Neural cell (in vitro differentiated cells): ENCODE data around the gene RAB2B. TPM values are rescaled to one million over a fixed set of nuclear protein-coding genes. Genes with fewer than 3 reads are reported as not detected.

Experiments
- H2AFZ ChIP-seq: fragments of 200-600, 300-800 bp; sonication (generic), shearing (Covaris generic); 2 replicates; pipeline ENCODE4 v1.6.0; 2014; ENCODE audit warnings: low read depth, mild to moderate bottlenecking, antibody characterized with exemption, low read length, moderate library complexity
- H3F3A ChIP-seq: fragments of 200-600 bp; shearing (Covaris generic); 2 replicates; pipeline ENCODE4 v1.6.1; 2016; ENCODE audit warnings: mild to moderate bottlenecking, moderate library complexity, mixed read lengths, antibody characterized with exemption, low read length; ENCODE audit not compliant: insufficient read depth, poor library complexity, severe bottlenecking
- H3K27ac ChIP-seq: fragments of 200-600, 300-800 bp; sonication (generic), shearing (Covaris generic); 2 replicates; pipeline ENCODE4 v1.5.1; 2014; ENCODE audit warnings: mild to moderate bottlenecking, low read length, moderate library complexity
- H3K27me3 ChIP-seq: fragments of 300-800, 200-600 bp; sonication (generic), shearing (Covaris generic); 2 replicates; pipeline ENCODE4 v1.6.0; 2014; ENCODE audit warnings: mild to moderate bottlenecking, low read depth, low read length, moderate library complexity; ENCODE audit not compliant: insufficient read depth
- H3K36me3 ChIP-seq: fragments of 300-800, 200-600 bp; sonication (generic), shearing (Covaris generic); 2 replicates; pipeline ENCODE4 v1.5.1; 2014; ENCODE audit warnings: mild to moderate bottlenecking, antibody characterized with exemption, low read length, moderate library complexity; ENCODE audit not compliant: insufficient read depth
- H3K4me2 ChIP-seq: fragments of 300-800, 200-600 bp; sonication (generic), shearing (Covaris generic); 2 replicates; pipeline ENCODE4 v1.6.0; 2014; ENCODE audit warnings: mild to moderate bottlenecking, low read length
- H3K4me3 ChIP-seq: fragments of 300-800, 200-600 bp; sonication (generic), shearing (Covaris generic); 2 replicates; pipeline ENCODE4 v1.5.1; 2014; ENCODE audit warnings: mild to moderate bottlenecking, low read length, moderate library complexity
- H3K79me2 ChIP-seq: fragments of 200-600 bp; shearing (Covaris generic); replicated peaks from 2 replicates; pipeline ENCODE4 v1.6.0; 2014; ENCODE audit warnings: mild to moderate bottlenecking, low read length, moderate library complexity; ENCODE audit not compliant: insufficient read depth
- H3K9ac ChIP-seq: fragments of 300-800, 200-600 bp; sonication (generic), shearing (Covaris generic); 2 replicates; pipeline ENCODE4 v1.6.1; 2016; ENCODE audit warnings: mild to moderate bottlenecking, low read length, mixed read lengths
- H3K9me2 ChIP-seq: fragments of 200-600 bp; shearing (Covaris generic); 2 replicates; pipeline ENCODE4 v1.6.1; 2016; ENCODE audit warnings: mild to moderate bottlenecking, low read length, mixed read lengths; ENCODE audit not compliant: insufficient read depth
- H3K9me3 ChIP-seq: fragments of 200-600, 300-800 bp; sonication (generic), shearing (Covaris generic); 2 replicates; pipeline ENCODE4 v1.6.1; 2016; ENCODE audit warnings: mild to moderate bottlenecking, mixed run types, low read length, moderate library complexity, mixed read lengths
- H4K20me1 ChIP-seq: fragments of 200-600 bp; shearing (Covaris generic); 2 replicates; pipeline ENCODE4 v1.6.1; 2016; ENCODE audit warnings: mild to moderate bottlenecking, mixed run types; ENCODE audit not compliant: insufficient read depth
- EP300 ChIP-seq: fragments of 450-650 bp; conservative IDR thresholded peaks from 2 replicates; pipeline ENCODE4 v1.6.1; 2014; ENCODE audit warnings: antibody characterized with exemption, mild to moderate bottlenecking, moderate library complexity; ENCODE audit not compliant: poor library complexity, severe bottlenecking
- EZH2 ChIP-seq: fragments of 200-600, 300-800 bp; shearing (Covaris generic), sonication (generic); IDR thresholded peaks from 2 replicates; pipeline ENCODE4 v1.6.1; 2014; ENCODE audit warnings: antibody characterized with exemption, low read length, borderline replicate concordance, mild to moderate bottlenecking; ENCODE audit not compliant: insufficient read depth, poor library complexity, severe bottlenecking
- MXI1 ChIP-seq: fragments of 450-650 bp; conservative IDR thresholded peaks from 2 replicates; pipeline ENCODE4 v1.6.1; 2014; ENCODE audit warnings: antibody characterized with exemption, mild to moderate bottlenecking; ENCODE audit not compliant: poor library complexity, severe bottlenecking
- POLR2AphosphoS5 ChIP-seq: IDR thresholded peaks from 2 replicates; pipeline ENCODE4 v1.6.1; 2012
- RAD21 ChIP-seq: fragments of 450-650 bp; conservative IDR thresholded peaks from 2 replicates; pipeline ENCODE4 v1.6.1; 2014; ENCODE audit warnings: antibody characterized with exemption, mild to moderate bottlenecking, moderate library complexity
- SMC3 ChIP-seq: fragments of 450-650 bp; conservative IDR thresholded peaks from 2 replicates; pipeline ENCODE4 v1.6.1; 2014; ENCODE audit warnings: antibody characterized with exemption, mild to moderate bottlenecking, moderate library complexity; ENCODE audit not compliant: poor library complexity
- TAF1 ChIP-seq: IDR thresholded peaks from 2 replicates; pipeline ENCODE4 v1.6.1; 2012; ENCODE audit warnings: low read depth
- polyA plus RNA-seq: library from polyadenylated mRNA; depleted of rRNA; stranded (reverse); fragments of >200 nt; gene quantifications from 2 replicates; pipeline ENCODE4 v1.2.3, GENCODE V29; 2014
- TF ChIP-seq, protein P1 (sequence below): IDR thresholded peaks from 2 replicates; pipeline ENCODE4 v1.6.1; 2012; ENCODE audit warnings: borderline replicate concordance
- TF ChIP-seq, protein P2 (sequence below): fragments of 450-650 bp; IDR thresholded peaks from 2 replicates; pipeline ENCODE4 v1.5.1; 2014; ENCODE audit warnings: antibody characterized with exemption, mild to moderate bottlenecking, moderate library complexity; ENCODE audit not compliant: poor library complexity, severe bottlenecking

RAB2B gene
- polyA plus RNA-seq, 1 donor from 2014 or later, result 47.9 TPM

DNA sequence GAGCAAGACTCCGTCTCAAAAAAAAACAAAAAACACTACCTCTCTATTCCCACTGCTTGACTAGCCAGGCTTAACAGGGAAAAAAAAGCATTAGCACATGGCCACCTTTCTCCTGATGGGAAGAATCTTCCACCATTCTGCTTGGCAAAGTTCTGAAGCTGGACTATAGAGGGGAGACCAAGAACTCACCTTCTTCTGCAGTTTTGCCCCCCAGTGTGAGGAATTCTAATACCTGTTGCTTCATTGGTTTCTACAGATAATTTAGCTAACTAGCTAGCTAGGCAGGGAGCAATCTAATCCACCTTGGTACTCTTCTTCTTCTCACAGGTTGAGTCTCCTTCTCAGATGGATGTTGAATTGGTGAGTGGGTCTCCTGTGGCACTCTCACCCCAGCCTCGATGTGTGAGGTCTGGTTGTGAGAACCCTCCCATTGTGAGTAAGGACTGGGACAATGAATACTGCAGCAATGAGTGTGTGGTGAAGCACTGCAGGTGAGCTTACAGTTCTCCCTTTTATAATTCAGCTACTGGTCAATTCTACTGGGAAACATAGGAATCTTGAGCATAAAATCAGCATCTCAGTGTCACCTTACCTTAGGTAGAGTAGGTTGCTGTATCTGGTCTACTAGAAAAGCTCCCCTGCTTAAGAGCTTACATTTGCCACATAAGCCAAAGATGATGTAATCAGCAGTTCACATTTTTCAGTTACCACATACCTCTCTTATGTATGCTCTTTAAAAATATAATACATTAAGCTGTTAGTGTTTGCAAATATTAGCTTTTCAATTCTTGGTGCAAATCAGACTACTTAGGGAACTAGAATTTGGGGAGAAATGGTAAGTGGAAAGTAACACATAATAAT is 18.4 kb upstream of the RAB2B start:
- H3K79me2 ChIP-seq, result no peaks in the 10 kb centered on the region
- no peak for TF ChIP-seq EP300
- TF ChIP-seq TAF1, result no peak
- TF ChIP-seq EZH2, result no peak
- TF ChIP-seq, protein P1, sequence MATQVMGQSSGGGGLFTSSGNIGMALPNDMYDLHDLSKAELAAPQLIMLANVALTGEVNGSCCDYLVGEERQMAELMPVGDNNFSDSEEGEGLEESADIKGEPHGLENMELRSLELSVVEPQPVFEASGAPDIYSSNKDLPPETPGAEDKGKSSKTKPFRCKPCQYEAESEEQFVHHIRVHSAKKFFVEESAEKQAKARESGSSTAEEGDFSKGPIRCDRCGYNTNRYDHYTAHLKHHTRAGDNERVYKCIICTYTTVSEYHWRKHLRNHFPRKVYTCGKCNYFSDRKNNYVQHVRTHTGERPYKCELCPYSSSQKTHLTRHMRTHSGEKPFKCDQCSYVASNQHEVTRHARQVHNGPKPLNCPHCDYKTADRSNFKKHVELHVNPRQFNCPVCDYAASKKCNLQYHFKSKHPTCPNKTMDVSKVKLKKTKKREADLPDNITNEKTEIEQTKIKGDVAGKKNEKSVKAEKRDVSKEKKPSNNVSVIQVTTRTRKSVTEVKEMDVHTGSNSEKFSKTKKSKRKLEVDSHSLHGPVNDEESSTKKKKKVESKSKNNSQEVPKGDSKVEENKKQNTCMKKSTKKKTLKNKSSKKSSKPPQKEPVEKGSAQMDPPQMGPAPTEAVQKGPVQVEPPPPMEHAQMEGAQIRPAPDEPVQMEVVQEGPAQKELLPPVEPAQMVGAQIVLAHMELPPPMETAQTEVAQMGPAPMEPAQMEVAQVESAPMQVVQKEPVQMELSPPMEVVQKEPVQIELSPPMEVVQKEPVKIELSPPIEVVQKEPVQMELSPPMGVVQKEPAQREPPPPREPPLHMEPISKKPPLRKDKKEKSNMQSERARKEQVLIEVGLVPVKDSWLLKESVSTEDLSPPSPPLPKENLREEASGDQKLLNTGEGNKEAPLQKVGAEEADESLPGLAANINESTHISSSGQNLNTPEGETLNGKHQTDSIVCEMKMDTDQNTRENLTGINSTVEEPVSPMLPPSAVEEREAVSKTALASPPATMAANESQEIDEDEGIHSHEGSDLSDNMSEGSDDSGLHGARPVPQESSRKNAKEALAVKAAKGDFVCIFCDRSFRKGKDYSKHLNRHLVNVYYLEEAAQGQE, result no peak
- TF ChIP-seq MXI1, result no peak
- TF ChIP-seq RAD21, result no peak
- TF ChIP-seq SMC3, result no peak
- no peak for TF ChIP-seq POLR2AphosphoS5
- TF ChIP-seq, protein P2, sequence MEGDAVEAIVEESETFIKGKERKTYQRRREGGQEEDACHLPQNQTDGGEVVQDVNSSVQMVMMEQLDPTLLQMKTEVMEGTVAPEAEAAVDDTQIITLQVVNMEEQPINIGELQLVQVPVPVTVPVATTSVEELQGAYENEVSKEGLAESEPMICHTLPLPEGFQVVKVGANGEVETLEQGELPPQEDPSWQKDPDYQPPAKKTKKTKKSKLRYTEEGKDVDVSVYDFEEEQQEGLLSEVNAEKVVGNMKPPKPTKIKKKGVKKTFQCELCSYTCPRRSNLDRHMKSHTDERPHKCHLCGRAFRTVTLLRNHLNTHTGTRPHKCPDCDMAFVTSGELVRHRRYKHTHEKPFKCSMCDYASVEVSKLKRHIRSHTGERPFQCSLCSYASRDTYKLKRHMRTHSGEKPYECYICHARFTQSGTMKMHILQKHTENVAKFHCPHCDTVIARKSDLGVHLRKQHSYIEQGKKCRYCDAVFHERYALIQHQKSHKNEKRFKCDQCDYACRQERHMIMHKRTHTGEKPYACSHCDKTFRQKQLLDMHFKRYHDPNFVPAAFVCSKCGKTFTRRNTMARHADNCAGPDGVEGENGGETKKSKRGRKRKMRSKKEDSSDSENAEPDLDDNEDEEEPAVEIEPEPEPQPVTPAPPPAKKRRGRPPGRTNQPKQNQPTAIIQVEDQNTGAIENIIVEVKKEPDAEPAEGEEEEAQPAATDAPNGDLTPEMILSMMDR, result no peak
- H3K27ac ChIP-seq, result no peak overlapping the region
- no peaks in the 10 kb centered on the region for H3F3A ChIP-seq
- no peaks in the 10 kb centered on the region for H4K20me1 ChIP-seq
- H2AFZ ChIP-seq, result no peak overlapping the region
- H3K27me3 ChIP-seq, result no peaks in the 10 kb centered on the region
- H3K4me2 ChIP-seq, result no peak overlapping the region
- peaks cover 13% of the 10 kb centered on the region for H3K36me3 ChIP-seq
- H3K9me3 ChIP-seq, result no peaks in the 10 kb centered on the region
- no peak overlapping the region for H3K4me3 ChIP-seq
- no peak overlapping the region for H3K9ac ChIP-seq
- no peaks in the 10 kb centered on the region for H3K9me2 ChIP-seq

DNA sequence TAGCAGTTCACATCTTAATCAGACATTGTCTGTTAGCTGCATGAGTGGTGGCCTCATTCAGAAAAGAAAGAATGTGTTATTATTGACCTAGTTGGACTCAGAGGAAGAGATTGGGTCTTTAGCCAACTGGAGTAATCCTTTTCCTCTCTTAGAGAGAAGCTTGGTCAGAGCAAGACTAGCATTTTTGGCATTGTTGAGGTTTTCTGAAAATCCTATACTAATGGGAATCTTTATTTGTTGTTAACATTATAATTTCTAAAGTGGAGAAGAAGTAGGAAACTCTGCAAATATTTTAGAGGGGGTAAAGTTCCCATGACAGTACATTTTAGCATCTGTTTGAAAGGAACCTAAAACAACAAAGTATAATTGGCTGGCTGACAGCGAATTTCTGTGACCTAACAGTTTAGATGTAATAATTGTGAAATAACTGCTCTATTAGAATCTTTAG is 9.9 kb upstream of the RAB2B start:
- no peaks in the 10 kb centered on the region for H3K9me3 ChIP-seq
- H3K9ac ChIP-seq, result no peak overlapping the region
- no peak overlapping the region for H3K27ac ChIP-seq
- H3K9me2 ChIP-seq, result no peaks in the 10 kb centered on the region
- H4K20me1 ChIP-seq, result no peaks in the 10 kb centered on the region
- H3F3A ChIP-seq, result no peaks in the 10 kb centered on the region
- no peak overlapping the region for H2AFZ ChIP-seq
- peaks cover 3% of the 10 kb centered on the region for H3K79me2 ChIP-seq
- H3K27me3 ChIP-seq, result no peaks in the 10 kb centered on the region
- peaks cover 10% of the 10 kb centered on the region for H3K36me3 ChIP-seq
- no peak overlapping the region for H3K4me3 ChIP-seq
- TF ChIP-seq, protein P1, result no peak
- H3K4me2 ChIP-seq, result no peak overlapping the region
